ENCODE measurements around the gene CARD19.
"Not testable (repeated sequence)": the region's sequence is repeated elsewhere in the genome, so short reads cannot be mapped to it uniquely, and the experiment has no call there.

Gene CARD19

GRCh38 chr9:93116072-93116961 is 20.3 kb downstream of the CARD19 start:
- H3K27ac ChIP-seq (ENCODE audit: low read length), result peak overlapping the region; percentile 52; the same call in 1 of the 2 replicates
- H3K4me3 ChIP-seq (ENCODE audit: low read length), result no peak overlapping the region
- peaks cover 6% of the 10 kb centered on the region; the same call in 1 of the 2 replicates for H3K4me1 ChIP-seq (ENCODE audit: low read length)
- DNase-seq, result peak; percentile 61
- H2AFZ ChIP-seq (ENCODE audit: low read length), result peak overlapping the region; percentile 61; the same call in 1 of the 2 replicates
- no peaks in the 10 kb centered on the region for H4K20me1 ChIP-seq (ENCODE audit: insufficient read depth, low read length)
- H3K9me2 ChIP-seq (replicated peaks; ENCODE audit: insufficient read depth, low read length), result no peaks in the 10 kb centered on the region
- H3K4me2 ChIP-seq (ENCODE audit: low read depth, low read length), result peak overlapping the region; percentile 47
- H3K9me3 ChIP-seq (replicated peaks; ENCODE audit: insufficient read depth, low read length), result no peaks in the 10 kb centered on the region
- no peak overlapping the region; the same call in 1 of the 2 replicates for H3K9ac ChIP-seq (ENCODE audit: low read length)
- H3F3A ChIP-seq (ENCODE audit: insufficient read depth, low read length), result no peaks in the 10 kb centered on the region
- no peaks in the 10 kb centered on the region for H3K79me2 ChIP-seq (ENCODE audit: low read length)
- no peaks in the 10 kb centered on the region for H3K36me3 ChIP-seq (replicated peaks; ENCODE audit: insufficient read depth, low read length)
- no peaks in the 10 kb centered on the region for H3K27me3 ChIP-seq (replicated peaks; ENCODE audit: insufficient read depth, low read length)
- TF ChIP-seq EZH2phosphoT487 (IDR thresholded peaks at IDR 0.05; ENCODE audit: low read length) (no peak), EZH2 (optimal IDR thresholded peaks at IDR 0.05; ENCODE audit: low read depth, low read length) (no peak)
- TF ChIP-seq, protein P1, sequence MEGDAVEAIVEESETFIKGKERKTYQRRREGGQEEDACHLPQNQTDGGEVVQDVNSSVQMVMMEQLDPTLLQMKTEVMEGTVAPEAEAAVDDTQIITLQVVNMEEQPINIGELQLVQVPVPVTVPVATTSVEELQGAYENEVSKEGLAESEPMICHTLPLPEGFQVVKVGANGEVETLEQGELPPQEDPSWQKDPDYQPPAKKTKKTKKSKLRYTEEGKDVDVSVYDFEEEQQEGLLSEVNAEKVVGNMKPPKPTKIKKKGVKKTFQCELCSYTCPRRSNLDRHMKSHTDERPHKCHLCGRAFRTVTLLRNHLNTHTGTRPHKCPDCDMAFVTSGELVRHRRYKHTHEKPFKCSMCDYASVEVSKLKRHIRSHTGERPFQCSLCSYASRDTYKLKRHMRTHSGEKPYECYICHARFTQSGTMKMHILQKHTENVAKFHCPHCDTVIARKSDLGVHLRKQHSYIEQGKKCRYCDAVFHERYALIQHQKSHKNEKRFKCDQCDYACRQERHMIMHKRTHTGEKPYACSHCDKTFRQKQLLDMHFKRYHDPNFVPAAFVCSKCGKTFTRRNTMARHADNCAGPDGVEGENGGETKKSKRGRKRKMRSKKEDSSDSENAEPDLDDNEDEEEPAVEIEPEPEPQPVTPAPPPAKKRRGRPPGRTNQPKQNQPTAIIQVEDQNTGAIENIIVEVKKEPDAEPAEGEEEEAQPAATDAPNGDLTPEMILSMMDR (IDR thresholded peaks at IDR 0.05; ENCODE audit: low read length), result no peak

DNA sequence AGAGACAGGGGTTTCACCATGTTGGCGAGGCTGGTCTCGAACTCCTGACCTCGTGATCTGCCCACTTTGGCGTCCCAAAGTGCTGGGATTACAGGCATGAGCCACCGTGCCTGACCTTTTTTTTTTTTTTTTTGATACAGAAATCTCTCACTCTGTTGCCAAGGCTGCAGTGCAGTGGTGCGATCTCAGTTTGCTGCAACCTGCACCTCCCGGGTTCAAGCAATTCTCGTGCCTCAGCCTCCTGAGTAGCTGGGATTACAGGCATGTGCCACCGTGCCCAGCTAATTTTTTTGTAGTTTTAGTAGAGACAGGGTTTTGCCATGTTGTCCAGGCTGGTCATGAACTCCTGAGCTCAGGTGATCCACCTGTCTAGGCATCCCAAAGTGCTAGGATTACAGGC is 21.5 kb downstream of the CARD19 start:
- not testable (repeated sequence) for H4K20me1 ChIP-seq (ENCODE audit: insufficient read depth, low read length); H3K4me3 ChIP-seq (ENCODE audit: low read length); H3K79me2 ChIP-seq (ENCODE audit: low read length); H3K27ac ChIP-seq (ENCODE audit: low read length); H3F3A ChIP-seq (ENCODE audit: insufficient read depth, low read length); H3K9me2 ChIP-seq (replicated peaks; ENCODE audit: insufficient read depth, low read length); H3K27me3 ChIP-seq (replicated peaks; ENCODE audit: insufficient read depth, low read length); H3K9me3 ChIP-seq (replicated peaks; ENCODE audit: insufficient read depth, low read length); H3K9ac ChIP-seq (ENCODE audit: low read length); DNase-seq; H3K4me1 ChIP-seq (ENCODE audit: low read length); H2AFZ ChIP-seq (ENCODE audit: low read length); H3K4me2 ChIP-seq (ENCODE audit: low read depth, low read length); H3K36me3 ChIP-seq (replicated peaks; ENCODE audit: insufficient read depth, low read length)

DNA sequence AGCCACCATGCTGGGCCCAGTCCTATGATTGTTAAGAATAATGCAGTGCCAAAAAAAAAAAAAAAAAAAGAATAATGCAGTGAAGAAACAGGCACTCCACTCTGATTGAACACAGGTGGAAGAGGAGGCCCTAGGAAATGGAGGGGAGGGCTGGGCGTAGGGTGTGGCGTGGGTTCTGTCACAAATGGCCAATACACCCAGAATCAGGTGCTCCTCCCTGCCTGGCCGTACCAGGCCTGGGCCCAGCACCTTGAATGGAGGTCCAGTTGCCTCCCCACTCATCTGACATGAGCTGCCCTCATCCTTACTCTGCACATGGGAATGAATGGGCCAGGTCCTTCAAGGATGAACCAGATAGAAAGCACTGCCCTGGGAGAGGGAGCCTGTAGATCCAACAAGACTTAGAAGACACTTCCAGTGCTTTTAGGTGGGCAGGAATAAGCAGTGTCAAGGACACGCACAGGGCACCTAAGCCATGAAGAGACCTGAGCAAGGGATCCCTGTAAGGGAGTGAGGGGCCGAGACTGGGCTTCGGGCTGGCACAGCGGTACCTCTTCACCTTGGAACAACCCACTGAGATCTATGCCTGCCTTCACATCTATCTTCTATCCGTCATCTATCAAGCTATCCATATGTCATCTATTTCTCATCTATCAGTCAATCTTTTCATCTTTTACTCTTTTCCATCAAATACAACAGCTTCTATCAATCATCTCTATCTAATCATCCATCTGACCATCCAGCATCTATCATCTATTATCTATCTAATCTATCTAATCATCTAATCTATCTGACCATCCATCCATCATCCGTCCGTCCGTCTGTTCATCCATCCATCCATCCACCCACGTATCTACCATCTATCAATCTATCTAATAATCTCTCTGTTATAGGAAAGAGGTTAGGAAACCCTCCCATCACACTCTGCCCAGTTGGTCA is 22.2 kb downstream of the CARD19 start:
- Histone ChIP-seq H2AFZ (ENCODE audit: low read length) (no peak overlapping the region), H3K79me2 (ENCODE audit: low read length) (no peaks in the 10 kb centered on the region), H3K9me3 (replicated peaks; ENCODE audit: insufficient read depth, low read length) (no peaks in the 10 kb centered on the region), H3K9me2 (replicated peaks; ENCODE audit: insufficient read depth, low read length) (no peaks in the 10 kb centered on the region), H3K36me3 (replicated peaks; ENCODE audit: insufficient read depth, low read length) (no peaks in the 10 kb centered on the region), H3K4me2 (ENCODE audit: low read depth, low read length) (no peak overlapping the region), H3K9ac (ENCODE audit: low read length) (no peak overlapping the region), H3K27ac (ENCODE audit: low read length) (no peak overlapping the region), H3F3A (ENCODE audit: insufficient read depth, low read length) (no peaks in the 10 kb centered on the region), H3K4me1 (ENCODE audit: low read length) (peaks cover 6% of the 10 kb centered on the region; the same call in 1 of the 2 replicates), H4K20me1 (ENCODE audit: insufficient read depth, low read length) (no peaks in the 10 kb centered on the region), H3K4me3 (ENCODE audit: low read length) (no peak overlapping the region), H3K27me3 (replicated peaks; ENCODE audit: insufficient read depth, low read length) (no peaks in the 10 kb centered on the region)
- TF ChIP-seq EZH2phosphoT487 (IDR thresholded peaks at IDR 0.05; ENCODE audit: low read length) (no peak), EZH2 (optimal IDR thresholded peaks at IDR 0.05; ENCODE audit: low read depth, low read length) (no peak)
- TF ChIP-seq, protein P1 (IDR thresholded peaks at IDR 0.05; ENCODE audit: low read length), result no peak
- DNase-seq, result no peak

Measured in MM.1S (cell line).